ENCODE data around the gene THYN1.
"Not testable (repeated sequence)": the region's sequence is repeated elsewhere in the genome, so short reads cannot be mapped to it uniquely, and the experiment has no call there.

The THYN1 gene

GRCh38 chr11:134275188-134275533, 22.0 kb upstream of the THYN1 start:
- DNase-seq (ENCODE audit: low spot score) = no peak

GRCh38 chr11:134273317-134273712, 20.2 kb upstream of the THYN1 start:
- no peak for DNase-seq (ENCODE audit: low spot score)

- DNase-seq (ENCODE audit: low spot score) = no peak
Measured at GRCh38 chr11:134272381-134273316, 19.5 kb upstream of the THYN1 start.

- DNase-seq (ENCODE audit: low spot score) = no peak
Measured at GRCh38 chr11:134271978-134272377, 18.8 kb upstream of the THYN1 start.

GRCh38 chr11:134270250-134270714, 17.1 kb upstream of the THYN1 start:
- DNase-seq (ENCODE audit: low spot score) = no peak

GRCh38 chr11:134267966-134268365, 14.8 kb upstream of the THYN1 start:
- no peak for DNase-seq (ENCODE audit: low spot score)

GRCh38 chr11:134267461-134267860, 14.3 kb upstream of the THYN1 start:
- DNase-seq (ENCODE audit: low spot score) = no peak

- DNase-seq (ENCODE audit: low spot score) = no peak
Measured at GRCh38 chr11:134266841-134267251, 13.7 kb upstream of the THYN1 start.

GRCh38 chr11:134266440-134266839, 13.3 kb upstream of the THYN1 start:
- DNase-seq (ENCODE audit: low spot score) = no peak

- no peak for DNase-seq (ENCODE audit: low spot score)
Measured at GRCh38 chr11:134264966-134265764, 12.0 kb upstream of the THYN1 start.

GRCh38 chr11:134261626-134262488, 8.7 kb upstream of the THYN1 start:
- DNase-seq (ENCODE audit: low spot score) = no peak

GRCh38 chr11:134260983-134261382, 7.8 kb upstream of the THYN1 start:
- no peak for DNase-seq (ENCODE audit: low spot score)

- DNase-seq (ENCODE audit: low spot score) = no peak
Measured at GRCh38 chr11:134260503-134260902, 7.4 kb upstream of the THYN1 start.

GRCh38 chr11:134258577-134258976, 5.4 kb upstream of the THYN1 start:
- DNase-seq (ENCODE audit: low spot score) = no peak

GRCh38 chr11:134257101-134257500, 3.9 kb upstream of the THYN1 start:
- DNase-seq (ENCODE audit: low spot score) = no peak

GRCh38 chr11:134255184-134255561, 2.0 kb upstream of the THYN1 start:
- DNase-seq (ENCODE audit: low spot score) = not testable (repeated sequence)

GRCh38 chr11:134254433-134255183, 1.5 kb upstream of the THYN1 start:
- no peak for DNase-seq (ENCODE audit: low spot score)

- DNase-seq (ENCODE audit: low spot score) = no peak
Measured at GRCh38 chr11:134252346-134253187, 585 bp downstream of the THYN1 start.

GRCh38 chr11:134250675-134251074, 2.5 kb downstream of the THYN1 start:
- DNase-seq (ENCODE audit: low spot score) = no peak

GRCh38 chr11:134250246-134250645, 2.9 kb downstream of the THYN1 start:
- DNase-seq (ENCODE audit: low spot score) = no peak

Data from Ammon's horn (tissue), 1 donor.